ENCODE data around the gene GINS3.

GRCh38 chr16:58346831-58347371 lies 45.4 kb upstream of the GINS3 start:
- no peak for TF ChIP-seq CTCF (IDR thresholded peaks at IDR 0.05)
- no peak for TF ChIP-seq POLR2AphosphoS5 (IDR thresholded peaks at IDR 0.05; ENCODE audit: low read depth, low read length)
